ENCODE data around the gene EIF5B.

GRCh38 chr2:99299580-99299979 is 37.6 kb upstream of the EIF5B start:
- TF ChIP-seq CTCF (IDR thresholded peaks at IDR 0.05) (no peak), POLR2A (IDR thresholded peaks at IDR 0.05) (no peak), POLR2AphosphoS5 (IDR thresholded peaks at IDR 0.05) (no peak)

Measured in breast epithelium (tissue), 3 donors.